HG02610 (cell line): Measurements from ENCODE around the gene GH2.
"Not testable (repeated sequence)": the region's sequence is repeated elsewhere in the genome, so short reads cannot be mapped to it uniquely, and the experiment has no call there.

Source experiments
- ATAC-seq: cut with Tn5 transposase; IDR thresholded peaks from one replicate; pipeline ENCODE4 v1.9.1; 2021; ENCODE audit warnings: mild to moderate bottlenecking, moderate library complexity; ENCODE audit not compliant: unreplicated experiment

The GH2 gene

DNA sequence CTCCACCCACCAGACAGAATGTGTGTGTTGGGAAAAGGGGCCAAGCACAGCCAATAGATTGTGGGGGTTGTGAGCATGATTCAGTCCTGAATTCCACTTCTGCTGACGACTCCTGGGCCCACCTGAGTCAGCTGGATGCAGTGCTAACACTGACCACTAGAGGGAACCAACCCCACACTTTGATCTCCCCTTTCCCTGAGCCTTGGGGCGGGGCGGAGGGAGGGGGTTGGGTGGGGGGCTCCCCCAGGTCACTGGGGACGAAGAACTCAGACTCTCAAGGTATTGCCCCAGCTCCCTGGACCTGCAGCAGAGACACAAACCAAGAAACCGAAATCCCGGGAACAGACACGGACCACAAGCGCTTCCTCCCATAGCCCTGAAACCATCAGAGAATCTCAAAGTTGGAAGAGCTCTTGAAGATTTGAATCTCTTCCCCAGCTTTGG is 29.9 kb upstream of the GH2 start:
- ATAC-seq: no peak

DNA sequence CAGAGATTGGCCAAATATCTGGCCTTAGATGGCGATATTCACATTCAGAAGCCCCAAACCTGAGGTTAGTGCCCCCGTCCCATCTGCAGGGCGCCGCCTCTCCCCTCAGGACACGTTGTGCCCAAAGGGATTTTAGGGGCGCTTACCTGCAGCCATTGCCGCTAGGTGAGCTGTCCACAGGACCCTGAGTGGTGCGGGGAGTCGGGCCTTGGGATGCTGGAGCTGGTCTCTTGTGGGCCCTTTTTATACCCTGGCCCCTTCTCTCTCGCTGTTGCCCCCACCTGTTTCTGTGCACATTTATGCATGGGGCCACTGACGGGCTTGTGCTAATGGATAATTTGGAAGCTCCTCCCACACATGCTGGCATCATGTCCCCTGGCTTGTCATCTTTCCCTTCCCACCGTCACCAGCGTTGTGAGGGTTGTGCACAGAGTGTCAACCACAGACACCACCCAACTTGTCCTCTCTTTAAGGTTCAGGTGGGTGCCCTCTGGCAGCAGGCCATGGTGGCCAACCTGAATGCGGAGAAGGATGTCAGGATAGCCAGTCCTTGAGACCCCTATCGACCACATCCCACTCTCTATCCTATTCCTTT is 29.4 kb upstream of the GH2 start, which contains the start of gene CSHL1:
TSS of gene CSHL1 (minus strand) at position 218 of the 595 bp plus-strand sequence. CDS start at position 156, 62 bp downstream.
- no peak for ATAC-seq

DNA sequence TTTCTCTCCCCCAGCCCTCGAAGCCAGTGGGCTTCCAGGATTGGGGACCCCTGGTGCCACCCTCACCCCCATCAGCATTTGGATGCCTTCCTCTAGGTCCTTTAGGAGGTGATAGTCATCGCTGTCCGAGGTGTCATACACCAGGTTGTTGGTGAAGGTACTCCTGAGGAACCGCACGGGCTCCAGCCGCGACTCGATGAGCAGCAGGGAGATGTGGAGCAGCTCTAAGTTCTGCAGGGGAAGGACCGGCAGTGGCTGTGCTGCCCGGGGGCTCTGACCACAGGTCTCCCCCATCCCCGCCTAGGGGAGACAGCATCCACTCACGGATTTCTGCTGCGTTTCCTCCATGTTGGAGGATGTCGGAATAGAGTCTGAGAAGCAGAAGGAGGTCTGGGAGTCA is 28.4 kb upstream of the GH2 start:
- no peak for ATAC-seq

DNA sequence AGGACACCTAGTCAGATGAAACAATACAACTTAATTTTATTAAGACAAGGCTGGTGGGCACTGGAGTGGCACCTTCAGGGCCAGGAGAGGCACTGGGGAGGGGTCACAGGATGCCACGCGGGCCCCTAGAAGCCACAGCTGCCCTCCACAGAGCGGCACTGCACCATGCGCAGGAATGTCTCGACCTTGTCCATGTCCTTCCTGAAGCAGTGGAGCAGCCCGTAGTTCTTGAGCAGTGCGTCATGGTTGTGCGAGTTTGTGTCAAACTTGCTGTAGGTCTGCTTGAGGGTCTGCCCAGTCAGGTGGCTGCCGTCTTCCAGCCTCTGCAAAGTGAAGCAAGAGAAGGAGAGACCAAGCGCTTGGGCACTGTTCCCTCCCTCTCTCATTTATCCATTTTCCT is 27.8 kb upstream of the GH2 start:
- ATAC-seq: not testable (repeated sequence)

DNA sequence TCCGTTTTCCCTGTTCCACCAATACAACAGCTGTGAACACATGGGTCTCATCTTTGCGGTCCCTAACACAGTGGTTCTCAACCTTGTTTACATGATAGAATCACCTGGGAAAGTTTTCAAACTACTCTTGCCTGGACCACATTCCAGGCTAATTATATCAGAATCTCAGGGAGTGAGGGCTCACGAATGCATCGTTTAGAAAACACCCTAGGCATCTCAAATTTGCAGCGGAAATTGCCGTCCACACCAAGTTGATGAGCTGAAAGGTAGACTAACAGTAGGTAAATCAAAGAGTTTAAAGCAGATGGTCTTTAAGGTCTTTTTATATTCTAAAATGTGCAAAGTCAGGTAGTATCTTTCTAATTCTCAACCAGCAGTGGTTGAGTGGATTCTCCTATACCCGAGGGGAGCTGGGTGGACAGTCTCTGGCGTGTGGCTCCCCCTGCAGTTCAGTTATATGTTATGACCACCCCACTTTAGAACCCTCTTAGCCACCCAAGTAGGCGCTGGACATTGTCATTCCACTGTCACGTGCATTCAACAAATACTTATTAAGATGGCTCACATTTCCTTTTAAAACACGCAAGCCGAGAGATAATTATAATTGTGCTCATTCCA is 25.5 kb upstream of the GH2 start:
- not testable (repeated sequence) for ATAC-seq

DNA sequence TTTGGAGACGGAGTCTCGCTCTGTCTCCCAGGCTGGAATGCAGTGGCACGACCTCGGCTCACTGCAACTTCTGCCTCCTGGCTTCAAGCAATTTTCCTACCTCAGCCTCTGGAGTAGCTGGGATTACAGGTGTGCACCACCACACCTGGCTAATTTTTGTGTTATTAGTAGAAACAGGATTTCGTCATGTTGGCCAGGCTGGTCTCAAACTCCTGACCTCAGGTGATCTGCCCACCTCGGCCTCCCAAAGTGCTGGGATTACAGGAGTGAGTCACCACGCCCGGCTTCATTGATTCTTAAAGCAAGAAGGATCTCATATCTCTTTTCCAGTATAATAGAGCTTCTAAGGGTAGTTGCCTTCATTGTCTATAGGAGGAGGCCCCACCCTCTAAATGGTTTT is 23.1 kb upstream of the GH2 start:
- not testable (repeated sequence) for ATAC-seq

DNA sequence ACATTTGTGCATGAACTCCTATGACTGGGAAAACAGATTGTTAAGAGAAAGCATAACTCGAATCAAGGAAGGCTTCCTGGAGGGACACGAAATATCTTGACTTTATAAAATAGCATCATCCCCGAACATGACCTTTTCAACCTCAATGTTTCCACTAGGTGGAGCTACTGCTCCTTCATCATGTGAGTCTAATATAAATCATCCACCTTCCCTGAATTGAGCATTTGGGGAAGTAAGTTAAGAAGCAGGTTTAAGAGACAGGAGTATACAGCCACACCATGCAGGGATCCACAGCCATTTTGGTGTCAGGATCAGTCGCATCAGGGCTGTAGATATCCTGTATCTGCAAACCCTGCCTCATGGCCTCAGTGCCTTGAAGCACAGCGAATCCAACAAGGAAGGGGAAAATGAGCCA is 22.1 kb upstream of the GH2 start:
- not testable (repeated sequence) for ATAC-seq

DNA sequence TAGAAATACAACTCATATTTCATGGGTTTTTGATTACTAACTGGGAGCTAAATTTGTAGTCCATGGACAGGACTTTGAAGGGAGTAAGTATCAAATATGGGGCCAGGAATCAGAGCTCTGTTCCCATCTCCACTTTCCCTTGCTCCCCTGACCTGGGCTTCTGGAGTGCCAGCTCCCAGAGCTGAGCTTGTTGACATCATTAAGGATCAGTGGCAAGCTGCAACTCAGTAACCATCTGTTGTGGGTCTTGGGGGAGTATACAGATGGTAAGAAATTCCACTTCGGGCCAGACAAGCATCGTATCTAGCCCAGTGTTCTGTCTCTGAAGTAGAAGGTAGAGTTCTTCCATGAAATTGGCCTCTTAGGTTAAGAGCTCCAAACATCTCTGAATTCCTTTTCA is 20.2 kb upstream of the GH2 start:
- not testable (repeated sequence) for ATAC-seq

DNA sequence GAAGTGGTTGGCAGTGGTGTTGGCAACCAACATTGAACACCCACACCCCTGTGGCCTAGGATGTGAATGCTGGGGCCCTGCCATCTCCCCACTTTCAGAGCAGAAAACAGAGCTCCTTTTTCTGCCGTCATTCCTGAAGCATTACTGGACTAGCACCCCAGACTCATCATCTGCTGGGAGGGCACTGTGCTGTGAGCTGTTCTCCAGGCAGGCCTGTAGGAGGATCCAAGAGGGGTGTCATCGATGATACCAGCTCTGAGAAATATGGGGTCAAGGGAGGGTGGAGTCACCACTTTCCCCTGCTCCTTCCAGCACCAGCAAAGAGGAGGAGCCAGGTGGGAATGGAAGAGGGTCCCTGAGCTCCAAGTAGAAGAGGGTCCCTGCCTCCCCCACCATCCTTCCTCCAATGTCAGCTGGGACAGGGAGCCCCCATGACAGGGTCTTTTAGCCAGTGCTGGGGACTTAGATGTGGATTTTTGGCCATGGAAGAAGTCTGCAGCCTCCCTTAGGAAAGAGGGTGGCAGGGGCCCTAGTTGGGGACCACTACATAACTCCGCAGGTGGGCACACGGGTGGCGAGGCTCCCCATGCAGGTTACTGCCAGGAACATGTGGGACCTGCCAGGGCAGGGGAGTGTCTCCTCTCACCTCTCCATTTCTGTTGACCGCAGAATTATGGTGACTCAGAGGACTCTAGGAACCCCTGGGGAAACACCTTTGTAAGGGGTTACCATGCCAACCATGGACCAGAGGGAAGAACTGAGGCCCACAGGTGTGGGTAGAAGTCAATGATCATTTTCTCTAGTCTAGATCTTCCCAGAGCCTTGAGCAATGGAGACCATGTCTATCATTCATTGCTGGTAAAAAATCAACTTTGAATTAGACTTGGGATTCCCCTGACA is 17.4 kb upstream of the GH2 start:
- ATAC-seq: not testable (repeated sequence)

DNA sequence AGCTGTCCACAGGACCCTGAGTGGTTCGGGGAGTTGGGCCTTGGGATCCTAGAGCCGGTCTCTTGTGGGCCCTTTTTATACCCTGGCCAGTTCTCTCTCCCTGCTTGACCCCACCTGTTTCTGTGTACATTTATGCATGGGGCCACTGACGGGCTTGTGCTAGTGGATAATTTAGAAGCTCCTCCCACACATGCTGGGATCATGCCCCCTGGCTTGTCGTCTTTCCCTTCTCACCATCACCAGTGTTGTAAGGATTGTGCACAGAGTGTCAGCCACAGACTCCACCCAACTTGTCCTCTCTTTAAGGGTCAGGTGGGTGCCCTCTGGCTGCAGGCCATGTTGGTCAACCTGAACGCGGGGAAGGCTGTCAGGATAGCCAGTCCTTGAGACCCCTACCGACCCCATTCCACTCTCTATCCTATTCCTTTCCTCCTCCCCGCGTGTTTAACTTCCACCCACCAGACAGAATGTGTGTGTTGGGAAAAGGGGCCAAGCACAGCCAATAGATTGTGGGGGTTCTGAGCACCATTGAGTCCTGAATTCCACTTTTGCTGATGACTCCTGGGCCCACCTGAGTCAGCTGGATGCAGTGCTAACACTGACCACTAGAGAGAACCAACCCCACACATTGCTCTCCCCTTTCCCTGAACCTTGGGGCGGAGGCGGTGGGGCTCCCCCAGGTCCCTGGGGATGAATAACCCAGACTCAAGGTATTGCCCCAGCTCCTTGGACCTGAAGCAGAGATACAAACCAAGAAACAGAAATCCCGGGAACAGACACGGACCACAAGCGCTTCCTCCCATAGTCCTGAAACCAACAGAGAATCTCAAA is 15.0 kb upstream of the GH2 start, which contains the start of gene CSH1:
TSS of gene CSH1 (minus strand) at position 51 of the 831 bp plus-strand sequence. CDS start 63 bp downstream, outside the sequence.
- not testable (repeated sequence) for ATAC-seq

DNA sequence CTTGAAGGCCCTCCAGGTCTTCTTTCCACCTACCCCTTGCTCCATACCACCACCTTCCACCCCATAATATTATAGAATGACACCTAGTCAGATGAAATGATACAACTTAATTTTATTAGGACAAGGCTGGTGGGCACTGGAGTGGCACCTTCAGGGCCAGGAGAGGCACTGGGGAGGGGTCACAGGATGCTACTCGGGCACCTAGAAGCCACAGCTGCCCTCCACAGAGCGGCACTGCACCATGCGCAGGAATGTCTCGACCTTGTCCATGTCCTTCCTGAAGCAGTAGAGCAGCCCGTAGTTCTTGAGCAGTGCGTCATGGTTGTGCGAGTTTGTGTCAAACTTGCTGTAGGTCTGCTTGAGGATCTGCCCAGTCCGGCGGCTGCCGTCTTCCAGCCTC is 13.1 kb upstream of the GH2 start:
- not testable (repeated sequence) for ATAC-seq

DNA sequence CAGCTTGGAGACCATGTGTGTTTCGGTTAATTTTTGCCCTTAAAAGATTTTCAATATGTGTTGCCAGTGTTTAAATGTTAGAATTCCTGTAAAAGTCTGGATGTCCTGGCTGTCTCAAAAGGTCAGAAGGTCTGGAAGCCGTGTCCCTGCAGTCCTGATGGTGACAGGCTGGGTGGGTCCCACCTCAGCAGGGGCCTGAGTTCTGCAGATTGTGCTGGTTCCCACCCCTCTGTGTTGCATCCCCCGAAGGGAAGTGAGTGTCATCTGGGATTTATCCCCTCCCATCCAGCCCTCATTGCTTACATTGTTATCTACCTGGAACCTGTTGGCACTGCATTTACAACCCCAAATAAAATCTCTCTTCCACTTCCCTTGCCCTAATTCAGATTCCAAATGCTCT is 12.3 kb upstream of the GH2 start:
- ATAC-seq: not testable (repeated sequence)

DNA sequence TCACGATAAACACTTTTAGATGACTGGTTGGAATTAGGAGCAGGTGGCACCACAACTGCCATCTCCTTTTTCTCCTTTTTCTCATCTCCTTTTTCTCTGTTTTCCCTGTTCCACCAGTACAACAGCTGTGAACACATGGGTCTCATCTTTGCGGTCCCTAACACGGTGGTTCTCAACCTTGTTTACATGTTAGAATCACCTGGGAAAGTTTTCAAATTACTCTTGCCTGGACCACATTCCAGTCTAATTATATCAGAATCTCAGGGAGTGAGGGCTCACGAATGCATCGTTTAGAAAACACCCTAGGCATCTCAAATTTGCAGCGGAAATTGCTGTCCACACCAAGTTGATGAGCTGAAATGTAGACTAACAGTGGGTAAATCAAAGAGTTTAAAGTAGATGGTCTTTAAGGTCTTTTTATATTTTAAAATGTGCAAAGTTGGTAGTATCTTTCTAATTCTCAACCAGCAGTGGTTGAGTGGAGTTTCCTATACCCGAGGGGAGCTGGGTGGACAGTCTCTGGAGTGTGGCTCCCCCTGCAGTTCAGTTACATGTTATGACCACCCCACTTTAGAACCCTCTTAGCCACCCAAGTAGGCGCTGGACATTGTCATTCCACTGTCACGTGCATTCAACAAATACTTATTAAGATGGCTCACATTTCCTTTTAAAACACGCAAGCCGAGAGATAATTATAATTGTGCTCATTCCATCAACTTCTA is 10.7 kb upstream of the GH2 start:
- ATAC-seq: not testable (repeated sequence)

DNA sequence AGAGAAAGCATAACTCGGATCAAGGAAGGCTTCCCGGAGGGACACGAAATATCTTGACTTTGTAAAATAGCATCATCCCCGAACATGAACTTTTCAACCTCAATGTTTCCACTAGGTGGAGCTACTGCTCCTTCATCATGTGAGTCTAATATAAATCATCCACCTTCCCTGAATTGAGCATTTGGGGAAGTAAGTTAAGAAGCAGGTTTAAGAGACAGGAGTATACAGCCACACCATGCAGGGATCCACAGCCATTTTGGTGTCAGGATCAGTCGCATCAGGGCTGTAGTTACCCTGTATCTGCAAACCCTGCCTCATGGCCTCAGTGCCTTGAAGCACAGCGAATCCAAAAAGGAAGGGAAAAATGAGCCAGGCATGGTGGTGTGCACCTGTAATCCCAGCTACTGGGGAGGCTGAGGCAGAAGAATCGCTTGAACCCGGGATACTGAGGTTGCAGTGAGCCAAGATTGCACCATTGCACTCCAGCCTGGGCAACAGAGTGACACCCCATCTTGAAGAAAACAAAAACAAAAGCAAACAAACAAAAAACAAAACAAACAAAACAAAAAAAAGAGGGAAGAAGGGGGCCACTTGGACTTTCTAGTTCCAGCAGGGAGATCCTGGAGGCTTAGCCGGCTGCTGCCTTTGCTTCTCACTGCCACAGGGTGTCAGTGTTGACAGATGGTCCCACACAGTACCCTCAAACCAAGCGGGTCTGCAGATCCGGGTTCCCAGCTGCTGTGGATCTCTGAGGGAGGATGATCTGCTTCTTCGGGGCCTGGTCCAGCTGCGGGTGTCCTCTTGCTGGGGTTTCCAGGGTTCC is 7.5 kb upstream of the GH2 start:
- ATAC-seq: not testable (repeated sequence)

DNA sequence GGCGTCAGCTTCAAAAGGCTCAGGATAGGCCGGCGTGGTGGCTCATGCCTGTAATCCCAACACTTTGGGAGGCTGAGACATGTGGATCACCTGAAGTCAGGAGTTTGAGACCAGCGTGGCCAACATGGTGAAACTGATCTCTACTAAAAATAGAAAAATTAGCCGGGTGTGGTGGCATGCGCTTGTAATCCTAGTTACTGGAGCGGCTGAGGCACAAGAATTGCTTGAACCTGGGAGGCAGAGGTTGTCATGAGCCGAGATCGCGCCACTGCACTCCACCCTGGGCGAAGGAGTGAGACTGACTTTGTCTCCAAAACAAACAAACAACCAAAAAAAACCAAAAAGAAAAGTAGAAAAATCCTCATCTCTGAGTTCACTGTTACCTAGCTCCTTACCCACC is 3.4 kb upstream of the GH2 start:
- ATAC-seq: not testable (repeated sequence)

DNA sequence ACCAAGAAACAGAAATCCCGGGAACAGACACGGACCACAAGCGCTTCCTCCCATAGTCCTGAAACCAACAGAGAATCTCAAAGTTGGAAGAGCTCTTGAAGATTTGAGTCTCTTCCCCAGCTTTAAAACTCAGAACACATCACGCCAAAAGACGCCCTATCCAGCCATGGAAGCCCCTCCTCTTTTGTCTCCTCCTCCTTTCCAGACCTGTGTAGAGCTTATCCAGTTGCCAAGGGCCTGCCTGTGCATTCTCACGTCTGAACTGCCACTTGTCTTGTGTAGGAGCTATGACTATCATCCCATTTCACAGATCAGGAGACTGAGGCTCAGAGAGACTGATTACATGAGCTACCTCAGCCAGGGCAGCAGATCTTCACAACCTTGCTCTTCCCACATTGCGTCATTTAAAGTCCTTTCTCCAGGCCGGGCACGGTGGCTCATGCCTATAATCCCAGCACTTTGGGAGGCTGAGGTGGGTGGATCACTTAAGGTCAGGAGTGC is 932 bp upstream of the GH2 start:
- ATAC-seq: not testable (repeated sequence)

DNA sequence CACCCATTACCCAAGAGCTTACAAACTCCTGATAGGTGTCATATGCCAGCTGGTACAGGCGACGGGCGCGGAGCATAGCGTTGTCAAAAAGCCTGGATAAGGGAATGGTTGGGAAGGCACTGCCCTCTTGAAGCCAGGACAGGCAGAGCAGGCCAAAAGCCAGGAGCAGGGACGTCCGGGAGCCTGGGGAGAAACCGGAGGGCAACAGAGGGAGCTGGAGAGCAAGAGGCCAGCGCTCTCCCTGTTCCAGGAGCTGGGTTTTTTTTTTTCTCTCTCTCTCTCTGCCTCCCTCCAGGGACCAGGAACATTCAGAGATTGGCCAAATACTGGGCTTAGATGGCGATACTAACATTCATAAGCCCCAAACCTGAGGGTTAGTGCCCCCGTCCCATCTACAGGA is 407 bp downstream of the GH2 start:
- ATAC-seq: not testable (repeated sequence)

DNA sequence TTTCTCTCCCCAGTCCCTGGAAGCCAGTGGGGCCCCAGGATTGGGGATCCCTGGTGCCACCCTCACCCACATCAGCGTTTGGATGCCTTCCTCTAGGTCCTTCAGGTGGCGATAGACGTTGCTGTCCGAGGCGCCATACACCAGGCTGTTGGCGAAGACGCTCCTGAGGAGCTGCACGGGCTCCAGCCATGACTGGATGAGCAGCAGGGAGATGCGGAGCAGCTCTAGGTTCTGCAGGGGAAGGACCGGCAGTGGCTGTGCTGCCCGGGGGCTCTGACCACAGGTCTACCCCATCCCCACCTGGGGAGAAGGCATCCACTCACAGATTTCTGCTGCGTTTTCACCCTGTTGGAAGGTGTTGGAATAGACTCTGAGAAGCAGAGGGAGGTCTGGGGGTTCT is 1.0 kb downstream of the GH2 start:
- no peak for ATAC-seq

DNA sequence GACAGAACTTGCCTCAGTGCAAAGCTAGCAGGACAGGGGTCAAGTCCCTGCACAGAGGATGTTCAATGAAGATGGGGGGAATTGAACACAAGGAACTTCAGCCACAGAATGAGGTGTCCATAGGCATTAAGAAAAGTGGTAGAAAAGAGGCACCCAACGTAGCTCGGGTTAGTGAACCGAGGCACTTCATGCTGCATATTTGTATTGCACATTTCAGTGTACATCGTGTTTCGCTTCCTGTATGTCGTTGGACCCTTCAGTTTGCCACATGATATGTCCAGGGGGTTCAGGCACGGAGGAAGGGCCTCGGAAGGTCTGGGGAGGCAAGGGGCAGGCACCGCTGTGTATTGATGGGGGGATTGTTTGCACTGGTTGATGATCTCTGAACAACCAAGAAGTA is 3.3 kb downstream of the GH2 start:
- ATAC-seq: not testable (repeated sequence)
